AG09309 (cell line): Measurements from ENCODE around the gene CYB5D1.
A peak's percentile ranks its signal among the peaks of the same experiment; 100 is the strongest.

Experiments
- DNase-seq: peaks from one replicate; pipeline ENCODE4 v3.0.0-alpha.2; 2010; ENCODE audit warnings: low read depth
- H3K4me3 ChIP-seq: 2 replicates; pipeline ENCODE4 v1.5.1; 2011; ENCODE audit warnings: mild to moderate bottlenecking, low read depth, low read length, moderate library complexity; ENCODE audit not compliant: control insufficient read depth
- TF ChIP-seq, protein P1 (sequence below): IDR thresholded peaks from 2 replicates; pipeline ENCODE4 v1.5.1; 2011; ENCODE audit warnings: mild to moderate bottlenecking, low read depth, low read length, inconsistent platforms; ENCODE audit not compliant: insufficient read depth, control insufficient read depth; ENCODE audit errors: missing control alignments

CYB5D1 gene

DNA sequence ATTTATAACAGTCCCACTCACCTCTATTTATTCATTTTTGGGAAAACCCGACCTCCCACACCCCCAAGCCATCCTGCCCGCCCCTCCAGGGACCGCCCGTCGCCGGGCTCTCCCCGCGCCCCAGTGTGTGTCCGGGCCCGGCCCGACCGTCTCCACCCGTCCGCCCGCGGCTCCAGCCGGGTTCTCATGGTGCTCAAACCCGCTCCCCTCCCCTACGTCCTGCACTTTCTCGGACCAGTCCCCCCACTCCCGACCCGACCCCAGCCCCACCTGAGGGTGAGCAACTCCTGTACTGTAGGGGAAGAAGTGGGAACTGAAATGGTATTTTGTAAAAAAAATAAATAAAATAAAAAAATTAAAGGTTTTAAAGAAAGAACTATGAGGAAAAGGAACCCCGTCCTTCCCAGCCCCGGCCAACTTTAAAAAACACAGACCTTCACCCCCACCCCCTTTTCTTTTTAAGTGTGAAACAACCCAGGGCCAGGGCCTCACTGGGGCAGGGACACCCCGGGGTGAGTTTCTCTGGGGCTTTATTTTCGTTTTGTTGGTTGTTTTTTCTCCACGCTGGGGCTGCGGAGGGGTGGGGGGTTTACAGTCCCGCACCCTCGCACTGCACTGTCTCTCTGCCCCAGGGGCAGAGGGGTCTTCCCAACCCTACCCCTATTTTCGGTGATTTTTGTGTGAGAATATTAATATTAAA lies 3.6 kb upstream of the CYB5D1 start:
- TF ChIP-seq, protein P1, sequence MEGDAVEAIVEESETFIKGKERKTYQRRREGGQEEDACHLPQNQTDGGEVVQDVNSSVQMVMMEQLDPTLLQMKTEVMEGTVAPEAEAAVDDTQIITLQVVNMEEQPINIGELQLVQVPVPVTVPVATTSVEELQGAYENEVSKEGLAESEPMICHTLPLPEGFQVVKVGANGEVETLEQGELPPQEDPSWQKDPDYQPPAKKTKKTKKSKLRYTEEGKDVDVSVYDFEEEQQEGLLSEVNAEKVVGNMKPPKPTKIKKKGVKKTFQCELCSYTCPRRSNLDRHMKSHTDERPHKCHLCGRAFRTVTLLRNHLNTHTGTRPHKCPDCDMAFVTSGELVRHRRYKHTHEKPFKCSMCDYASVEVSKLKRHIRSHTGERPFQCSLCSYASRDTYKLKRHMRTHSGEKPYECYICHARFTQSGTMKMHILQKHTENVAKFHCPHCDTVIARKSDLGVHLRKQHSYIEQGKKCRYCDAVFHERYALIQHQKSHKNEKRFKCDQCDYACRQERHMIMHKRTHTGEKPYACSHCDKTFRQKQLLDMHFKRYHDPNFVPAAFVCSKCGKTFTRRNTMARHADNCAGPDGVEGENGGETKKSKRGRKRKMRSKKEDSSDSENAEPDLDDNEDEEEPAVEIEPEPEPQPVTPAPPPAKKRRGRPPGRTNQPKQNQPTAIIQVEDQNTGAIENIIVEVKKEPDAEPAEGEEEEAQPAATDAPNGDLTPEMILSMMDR, result no peak
- no peak for DNase-seq
- no peak overlapping the region for H3K4me3 ChIP-seq

DNA sequence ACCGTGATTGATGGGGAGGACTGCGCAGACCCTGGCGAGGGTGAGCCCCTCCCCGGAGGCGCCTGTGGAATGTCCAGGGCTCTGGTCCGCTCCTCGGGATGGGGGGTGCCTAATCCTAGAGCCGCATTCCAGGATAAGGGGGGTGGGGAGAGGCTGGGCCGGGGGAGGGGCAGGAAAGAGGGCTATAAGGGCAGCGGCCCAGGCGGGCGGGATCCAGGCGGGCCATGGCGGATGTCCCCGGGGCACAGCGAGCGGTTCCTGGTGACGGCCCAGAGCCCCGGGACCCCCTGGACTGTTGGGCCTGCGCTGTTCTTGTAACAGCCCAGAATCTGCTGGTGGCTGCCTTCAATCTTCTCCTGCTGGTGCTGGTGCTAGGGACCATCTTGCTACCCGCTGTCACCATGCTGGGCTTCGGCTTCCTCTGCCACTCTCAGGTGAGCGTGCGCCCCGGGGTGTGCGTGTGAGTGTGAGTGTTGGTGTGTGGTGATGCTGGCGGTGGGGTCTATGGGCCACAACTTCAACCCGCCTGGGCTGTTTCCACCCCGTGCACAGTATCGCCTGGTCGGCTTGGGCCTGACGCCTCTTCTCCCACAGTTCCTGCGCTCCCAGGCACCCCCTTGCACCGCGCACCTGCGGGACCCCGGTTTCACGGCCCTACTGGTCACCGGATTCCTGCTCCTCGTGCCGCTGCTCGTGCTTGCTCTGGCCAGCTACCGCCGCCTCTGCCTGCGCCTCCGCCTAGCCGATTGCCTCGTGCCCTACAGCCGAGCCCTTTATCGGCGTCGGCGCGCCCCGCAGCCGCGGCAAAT lies 2.7 kb upstream of the CYB5D1 start, which contains the start of gene TMEM88:
Gene TMEM88, plus strand, starts transcription at position 216 of the 809 bp plus-strand sequence. Its CDS starts 9 bp downstream, at position 225.
- no peak for DNase-seq
- TF ChIP-seq, protein P1, result no peak
- peak within 1 kb of the TSS; percentile 83 for H3K4me3 ChIP-seq

DNA sequence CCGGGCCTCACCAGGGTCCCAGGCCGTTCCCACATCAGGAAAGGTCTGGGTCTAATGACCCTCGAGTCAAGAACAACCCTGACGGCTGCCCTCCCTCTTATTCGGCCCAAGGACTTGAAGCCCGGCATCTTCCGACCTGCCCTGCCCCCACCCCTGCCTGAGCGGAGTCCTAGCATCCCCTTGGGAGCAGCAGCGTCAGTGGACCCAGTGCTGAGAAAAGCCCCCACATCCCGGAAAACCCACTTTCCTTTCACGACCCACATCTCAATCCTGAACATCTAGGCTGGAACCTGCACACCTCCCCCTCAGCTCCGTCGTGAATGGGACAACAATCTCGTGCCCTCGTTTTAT lies 2.2 kb upstream of the CYB5D1 start:
- no peak for DNase-seq
- TF ChIP-seq, protein P1, result no peak
- peak overlapping the region; percentile 83 for H3K4me3 ChIP-seq

DNA sequence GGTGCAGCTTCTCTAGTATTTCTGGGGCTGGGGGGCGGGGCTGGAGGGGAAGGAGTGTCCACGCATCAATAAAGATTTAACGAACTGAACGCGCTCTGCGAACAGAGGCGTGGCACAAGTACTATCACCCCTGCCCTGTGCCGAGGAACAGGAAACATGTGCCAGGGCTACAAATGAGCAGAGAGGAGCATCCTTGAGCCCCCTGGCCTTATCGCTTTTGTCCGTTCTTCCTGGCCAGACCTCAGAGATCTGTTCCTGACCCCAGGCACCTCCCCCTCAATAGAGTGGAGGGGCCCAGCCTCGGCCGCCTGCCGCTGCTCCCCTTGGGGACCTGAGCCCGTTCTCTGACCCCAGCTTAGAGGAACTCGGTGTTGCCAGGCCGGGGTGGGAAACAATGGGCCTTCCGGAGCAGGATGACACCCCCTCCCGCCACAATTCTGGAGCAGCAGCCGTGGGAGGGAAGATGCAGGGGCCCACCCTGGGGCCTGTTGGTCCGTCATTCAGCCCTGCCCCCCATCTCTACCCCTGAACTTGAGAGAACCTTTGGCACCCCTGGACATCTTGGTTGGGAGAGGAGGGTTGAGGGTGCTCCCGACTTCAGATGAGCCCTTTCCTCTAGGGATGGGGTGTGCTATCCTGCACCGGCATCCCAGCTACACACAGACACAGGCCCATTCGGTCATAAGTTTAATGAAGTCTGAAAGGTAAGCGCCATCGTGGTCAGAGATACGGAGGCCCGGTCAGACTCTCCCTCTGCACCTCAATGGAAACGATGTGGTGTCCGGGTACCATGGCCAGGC lies 1.6 kb upstream of the CYB5D1 start:
- DNase-seq, result no peak
- TF ChIP-seq, protein P1, result no peak

DNA sequence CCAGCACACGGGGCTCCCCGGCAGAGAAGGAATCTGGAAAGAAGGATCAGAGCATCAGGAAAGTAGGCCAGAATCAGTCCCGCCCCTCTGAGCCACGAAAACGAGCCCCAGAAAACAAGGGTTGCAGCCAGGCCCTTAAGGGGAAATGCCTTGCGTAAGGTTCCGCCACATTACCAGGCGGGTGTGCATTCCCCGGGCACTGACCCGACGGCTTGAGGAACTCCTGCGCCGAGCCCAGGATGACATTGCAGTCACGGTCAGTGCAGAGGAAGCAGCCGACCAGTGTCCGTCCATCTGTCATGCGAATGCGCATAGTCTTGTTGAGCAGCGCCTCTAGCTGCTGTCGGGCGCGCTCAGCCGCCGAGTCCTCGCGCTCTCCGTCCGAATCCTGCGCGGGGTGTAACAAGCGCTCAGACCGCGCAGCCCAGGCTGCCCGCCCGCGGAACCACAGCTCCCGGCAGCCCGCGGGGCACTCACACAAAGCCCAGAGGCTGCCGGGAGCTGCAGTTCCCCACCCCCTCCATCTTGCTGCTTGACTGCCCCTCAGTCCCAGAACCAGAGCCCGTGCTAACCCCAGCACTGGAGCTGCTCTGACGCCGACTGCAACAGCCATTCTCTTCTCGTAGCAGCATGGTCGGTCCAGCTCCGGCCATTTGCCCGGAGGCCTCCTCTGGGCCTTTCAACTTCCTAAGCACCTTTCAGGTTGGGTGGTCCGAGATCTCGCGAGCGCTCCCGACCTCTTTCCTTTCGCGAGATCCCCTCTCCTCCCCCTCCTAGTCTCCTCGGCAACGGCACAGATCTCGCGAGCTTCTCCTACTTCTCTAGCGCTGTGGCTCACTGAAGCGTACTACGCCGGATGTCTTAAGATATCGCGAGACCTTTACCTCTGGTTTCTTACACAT lies 741 bp upstream of the CYB5D1 start, which contains the start of gene NAA38:
Gene NAA38, minus strand, starts transcription at position 749 of the 902 bp plus-strand sequence. Its CDS starts 96 bp downstream, at position 653.
- TF ChIP-seq, protein P1, result peak; percentile 46
- H3K4me3 ChIP-seq, result peak within 1 kb of the TSS; percentile 83
- DNase-seq, result peak; percentile 99

More for the DNA sequence above, 1.6 kb upstream of the CYB5D1 start:
- H3K4me3 ChIP-seq, result peak overlapping the region; percentile 83
